Measurements from ENCODE around the gene OR1N1.
"Not testable (repeated sequence)": the region's sequence is repeated elsewhere in the genome, so short reads cannot be mapped to it uniquely, and the experiment has no call there.

OR1N1 gene, protein sequence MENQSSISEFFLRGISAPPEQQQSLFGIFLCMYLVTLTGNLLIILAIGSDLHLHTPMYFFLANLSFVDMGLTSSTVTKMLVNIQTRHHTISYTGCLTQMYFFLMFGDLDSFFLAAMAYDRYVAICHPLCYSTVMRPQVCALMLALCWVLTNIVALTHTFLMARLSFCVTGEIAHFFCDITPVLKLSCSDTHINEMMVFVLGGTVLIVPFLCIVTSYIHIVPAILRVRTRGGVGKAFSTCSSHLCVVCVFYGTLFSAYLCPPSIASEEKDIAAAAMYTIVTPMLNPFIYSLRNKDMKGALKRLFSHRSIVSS

DNA sequence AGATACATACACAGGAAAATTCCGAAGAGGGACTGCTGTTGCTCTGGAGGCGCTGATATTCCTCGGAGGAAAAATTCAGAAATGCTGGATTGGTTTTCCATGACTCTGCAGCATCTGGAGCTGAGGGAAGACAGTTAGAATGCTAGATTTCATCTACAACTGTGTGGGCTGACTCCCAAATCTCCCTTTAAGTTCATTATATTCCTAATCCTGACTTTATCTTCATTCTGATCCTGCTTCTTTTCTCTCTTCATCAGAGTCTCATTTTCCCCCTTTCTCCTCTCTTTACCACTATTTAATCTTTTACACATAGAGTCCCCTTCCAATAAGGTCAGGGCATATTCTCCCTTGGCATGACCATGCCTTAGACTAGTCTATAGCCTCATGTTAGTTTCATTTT lies at the start of gene OR1N1:
OR1N1 (minus strand) TSS at position 101 of the 400 bp plus-strand sequence; CDS start at position 101, 0 bp downstream.
- DNase-seq (ENCODE audit: low read depth in 3 of 3) = no peak

DNA sequence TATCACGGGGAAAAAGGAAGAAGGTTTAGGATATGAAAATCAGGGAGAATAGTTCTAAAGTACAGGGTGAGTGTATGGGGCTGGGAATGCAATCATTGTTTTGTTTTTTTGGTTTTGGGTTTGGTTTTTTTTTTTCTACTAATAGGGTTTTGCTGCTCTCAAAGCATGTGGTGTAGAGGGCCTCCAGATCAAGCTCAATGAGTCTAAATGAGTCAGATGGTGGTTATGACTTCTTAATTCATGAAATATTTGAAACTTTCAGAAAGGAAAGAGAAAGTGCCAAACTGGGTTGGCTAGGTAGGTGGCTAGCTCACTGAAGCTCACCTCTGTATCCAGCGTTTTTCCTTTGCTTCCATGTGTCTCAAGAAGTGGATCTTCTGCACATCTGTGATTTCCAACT lies 45.4 kb upstream of the OR1N1 start:
- DNase-seq (ENCODE audit: low read depth in 3 of 3) = no peak

DNA sequence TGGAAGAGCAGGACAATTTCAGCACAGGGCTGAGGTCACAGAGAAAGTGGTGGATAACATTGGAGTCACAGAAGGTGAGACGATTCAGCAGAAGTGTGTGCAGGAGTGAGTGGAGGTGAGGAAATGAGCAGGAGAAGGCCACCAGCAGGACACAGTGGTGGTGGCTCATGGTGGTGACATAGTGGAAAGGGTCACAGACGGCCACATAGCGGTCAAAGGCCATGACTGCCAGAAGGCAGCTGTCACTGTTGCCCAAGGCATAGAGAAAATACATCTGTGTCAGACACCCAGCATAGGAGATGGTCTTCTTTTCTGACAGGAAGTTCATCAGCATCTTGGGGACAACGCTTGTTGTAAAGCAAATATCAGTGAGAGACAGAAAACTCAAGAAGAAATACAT lies 40.8 kb upstream of the OR1N1 start:
- DNase-seq (ENCODE audit: low read depth in 3 of 3) = no peak

DNA sequence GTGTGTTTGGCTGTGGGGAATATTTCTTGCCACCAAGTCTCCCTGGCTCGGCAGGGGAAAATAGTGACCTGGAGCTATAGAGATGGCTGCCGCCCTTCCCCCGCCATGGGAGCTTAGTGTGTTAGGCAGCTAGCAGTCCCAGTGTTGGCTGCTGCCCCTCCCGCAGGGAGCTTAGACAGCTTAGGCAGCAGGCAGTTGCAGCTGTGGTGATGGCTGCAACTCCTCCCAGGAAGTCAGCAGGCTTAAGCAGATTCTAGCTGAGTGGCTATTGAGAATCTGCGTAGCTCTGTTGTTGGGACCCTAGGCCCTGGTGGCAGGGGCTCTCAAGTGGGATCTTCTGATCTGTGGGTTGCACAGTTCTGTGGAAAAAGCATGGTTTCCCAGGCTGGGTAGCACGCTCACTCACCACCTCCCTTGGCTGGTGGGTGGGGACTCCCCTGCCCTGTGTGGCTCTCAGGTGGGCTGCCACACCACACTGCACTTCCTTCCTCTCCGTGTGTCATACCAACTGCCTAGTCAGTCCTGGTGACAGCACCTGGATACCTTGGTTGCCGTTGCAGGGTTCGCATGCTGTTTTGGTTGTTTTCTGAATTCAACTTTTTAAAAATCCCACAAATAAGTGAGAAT lies 35.2 kb upstream of the OR1N1 start:
- DNase-seq (ENCODE audit: low read depth in 3 of 3) = no peak

DNA sequence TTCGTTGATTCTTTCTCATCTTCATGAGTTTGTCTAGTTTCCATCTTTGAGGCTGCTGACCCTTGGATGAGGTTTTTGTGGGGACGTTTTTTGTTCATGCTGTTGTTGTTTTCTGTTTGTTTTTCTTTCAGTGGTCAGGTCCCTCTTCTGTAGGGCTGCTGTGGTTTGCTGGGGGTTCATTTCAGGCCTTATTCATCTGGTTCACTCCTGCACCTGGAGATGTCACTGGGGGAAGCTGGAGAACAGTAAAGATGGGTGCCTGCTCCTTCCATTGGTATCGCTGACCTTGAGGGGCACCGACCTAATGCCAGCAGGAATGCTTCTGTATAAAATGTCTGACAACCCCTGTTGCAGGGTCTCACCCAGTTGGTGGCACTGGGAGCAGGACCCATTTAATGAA lies 34.4 kb upstream of the OR1N1 start:
- DNase-seq (ENCODE audit: low read depth in 3 of 3) = no peak

DNA sequence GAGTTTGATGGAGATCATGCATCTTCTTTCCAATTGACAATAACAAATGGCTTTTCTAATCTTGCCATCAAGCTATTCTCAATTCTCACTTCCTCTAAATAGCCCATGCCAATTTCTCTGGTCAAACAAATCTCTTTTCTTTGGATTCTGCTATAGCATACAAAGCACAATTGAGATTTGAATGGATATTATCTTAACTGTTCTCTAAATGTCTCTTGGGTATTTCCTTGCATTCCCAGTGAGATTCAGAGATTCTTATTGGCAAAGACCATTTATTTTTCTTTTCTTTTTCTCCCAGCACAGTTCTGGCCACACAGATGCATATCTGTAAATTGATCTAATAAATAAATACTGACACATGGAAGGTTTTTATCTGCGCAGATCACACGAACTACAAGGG lies 25.7 kb upstream of the OR1N1 start, which contains the start of gene OR1N2:
OR1N2 (plus strand) TSS at position 301 of the 400 bp plus-strand sequence. CDS start 100 bp downstream, outside the sequence.
- DNase-seq (ENCODE audit: low read depth in 3 of 3) = no peak

DNA sequence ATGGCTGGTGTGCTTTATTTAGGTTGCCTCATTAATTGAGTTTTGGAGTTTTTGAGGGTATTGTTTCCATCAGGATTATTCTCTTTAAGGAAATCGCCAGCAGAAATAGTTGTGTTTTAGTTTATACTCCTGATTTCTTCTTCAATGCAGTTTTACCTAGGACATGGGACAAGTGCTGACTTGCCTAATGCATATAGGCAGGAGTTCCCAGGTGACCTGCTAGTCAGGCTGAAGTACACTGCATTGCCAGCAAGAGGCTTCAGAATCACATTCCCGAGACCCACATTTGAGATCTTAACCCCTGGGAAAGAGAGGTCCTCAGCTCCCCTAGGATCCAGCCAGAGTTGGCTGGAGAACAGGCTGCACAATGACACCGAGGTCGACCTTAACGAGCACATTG lies 24.3 kb upstream of the OR1N1 start:
- no peak for DNase-seq (ENCODE audit: low read depth in 3 of 3)

DNA sequence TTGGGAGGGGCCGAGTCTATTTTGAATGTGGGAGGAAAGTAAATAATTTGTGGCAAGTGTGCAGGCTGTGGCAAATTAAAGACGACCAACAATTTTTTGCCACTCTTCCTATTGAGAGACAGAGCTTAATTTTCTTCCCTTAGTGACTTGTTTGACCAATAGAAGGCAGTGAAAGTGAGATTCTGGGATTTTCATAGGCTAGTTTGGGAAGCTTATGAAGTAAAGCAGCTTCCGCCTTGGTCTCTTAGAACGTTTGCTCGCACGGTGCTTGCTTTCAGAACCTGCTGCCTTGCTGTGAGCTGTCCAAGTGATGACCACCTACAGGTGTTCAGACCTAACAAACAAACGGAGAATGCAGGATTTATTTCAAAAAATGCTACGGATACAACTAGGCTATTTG lies 19.1 kb upstream of the OR1N1 start:
- no peak for DNase-seq (ENCODE audit: low read depth in 3 of 3)

DNA sequence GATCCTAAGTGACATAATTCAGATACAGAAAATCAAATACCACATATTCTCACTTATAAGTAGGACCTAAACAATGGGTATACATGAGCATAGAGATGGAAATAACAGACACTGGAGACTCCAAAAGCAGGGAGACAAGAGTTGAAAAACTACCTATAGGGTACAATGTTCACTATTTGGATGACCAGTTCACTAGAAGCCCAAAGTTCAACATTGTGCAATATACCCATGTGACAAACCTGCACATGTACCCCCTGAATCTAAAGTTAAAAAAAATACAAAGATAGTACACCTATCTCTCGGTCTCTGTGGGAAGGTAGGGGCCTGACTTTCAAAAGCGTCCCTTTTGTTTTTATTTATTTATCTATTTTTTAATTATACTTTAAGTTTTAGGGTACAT lies 11.7 kb upstream of the OR1N1 start:
- DNase-seq (ENCODE audit: low read depth in 3 of 3) = no peak

DNA sequence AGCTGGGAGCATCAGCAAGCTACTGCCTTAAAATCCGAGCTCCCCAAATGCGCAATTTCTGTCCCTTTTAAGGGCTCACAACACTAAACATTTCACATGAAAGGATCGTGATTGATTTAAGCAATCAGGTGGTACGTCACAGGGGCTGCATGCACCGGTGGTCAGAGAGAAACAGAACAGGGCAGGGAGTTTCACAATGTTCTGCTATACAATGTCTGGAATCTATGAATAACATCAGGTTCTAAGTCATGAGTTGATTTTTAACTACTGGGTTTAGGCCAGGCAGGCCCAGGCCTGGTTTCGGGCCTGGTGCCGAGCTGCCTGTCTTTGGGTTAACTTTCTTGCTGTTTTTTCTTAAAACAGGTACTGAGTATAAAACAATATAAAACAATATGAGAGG lies 10.0 kb upstream of the OR1N1 start:
- DNase-seq (ENCODE audit: low read depth in 3 of 3) = not testable (repeated sequence)

DNA sequence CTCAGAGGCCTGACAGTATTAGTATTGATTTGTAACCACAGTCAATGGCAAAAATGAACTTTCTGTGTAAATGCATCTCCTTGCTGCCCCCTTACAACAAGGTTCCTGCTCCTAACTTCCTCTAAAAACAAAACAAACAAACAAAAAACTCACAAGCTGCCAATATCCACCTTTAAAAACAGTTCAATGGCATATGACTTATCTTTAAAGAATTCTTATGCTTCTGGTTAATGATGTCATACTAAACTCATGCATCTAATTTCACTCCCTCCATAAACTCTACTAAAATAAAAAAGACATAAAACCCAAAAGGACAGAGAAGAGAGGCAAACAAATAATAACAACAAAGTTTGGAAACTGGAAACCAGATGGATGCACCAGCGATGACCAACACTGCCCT lies 9.0 kb upstream of the OR1N1 start:
- DNase-seq (ENCODE audit: low read depth in 3 of 3) = no peak

DNA sequence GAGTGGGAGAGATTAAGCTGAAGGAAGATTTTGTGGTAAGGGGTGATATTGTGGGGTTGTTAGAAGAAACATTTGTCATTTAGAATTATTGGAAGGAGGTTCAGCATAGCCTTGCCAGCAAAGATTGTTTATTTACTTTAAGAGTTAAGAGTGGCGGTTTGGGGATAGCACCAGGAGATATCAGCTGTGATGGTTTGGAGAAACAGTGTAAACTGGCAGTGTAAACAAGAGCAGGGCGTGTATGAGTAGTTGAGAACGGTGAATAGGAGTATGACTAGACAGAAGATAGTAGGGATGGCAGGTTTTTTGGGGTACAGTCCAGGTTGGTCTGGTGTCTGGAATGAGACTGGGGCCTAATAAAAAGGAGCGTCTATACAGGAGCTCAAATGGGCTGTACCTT lies 4.1 kb upstream of the OR1N1 start:
- not testable (repeated sequence) for DNase-seq (ENCODE audit: low read depth in 3 of 3)

DNA sequence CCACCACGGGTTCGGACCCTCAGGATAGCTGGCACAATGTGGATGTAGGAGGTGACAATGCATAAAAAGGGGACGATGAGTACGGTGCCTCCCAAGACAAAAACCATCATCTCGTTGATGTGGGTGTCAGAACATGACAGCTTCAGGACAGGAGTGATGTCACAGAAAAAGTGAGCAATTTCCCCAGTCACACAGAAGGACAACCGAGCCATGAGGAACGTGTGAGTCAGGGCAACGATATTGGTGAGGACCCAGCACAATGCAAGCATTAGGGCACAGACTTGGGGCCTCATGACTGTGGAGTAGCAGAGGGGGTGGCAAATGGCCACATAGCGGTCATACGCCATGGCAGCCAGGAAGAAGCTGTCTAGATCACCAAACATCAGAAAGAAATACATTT lies 491 bp downstream of the OR1N1 start:
- DNase-seq (ENCODE audit: low read depth in 3 of 3) = peak in 2 of 3 donors; percentile 6 to 17

DNA sequence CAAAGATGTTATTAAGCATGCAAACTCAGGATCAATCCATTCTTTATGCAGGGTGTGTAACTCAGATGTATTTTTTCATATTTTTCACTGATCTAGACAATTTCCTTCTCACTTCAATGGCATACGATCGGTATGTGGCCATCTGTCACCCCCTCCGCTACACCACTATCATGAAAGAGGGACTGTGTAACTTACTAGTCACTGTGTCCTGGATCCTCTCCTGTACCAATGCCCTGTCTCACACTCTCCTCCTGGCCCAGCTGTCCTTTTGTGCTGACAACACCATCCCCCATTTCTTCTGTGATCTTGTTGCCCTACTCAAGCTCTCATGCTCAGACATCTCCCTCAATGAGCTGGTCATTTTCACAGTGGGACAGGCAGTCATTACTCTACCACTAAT lies 7.7 kb downstream of the OR1N1 start:
- no peak for DNase-seq (ENCODE audit: low read depth in 3 of 3)

DNA sequence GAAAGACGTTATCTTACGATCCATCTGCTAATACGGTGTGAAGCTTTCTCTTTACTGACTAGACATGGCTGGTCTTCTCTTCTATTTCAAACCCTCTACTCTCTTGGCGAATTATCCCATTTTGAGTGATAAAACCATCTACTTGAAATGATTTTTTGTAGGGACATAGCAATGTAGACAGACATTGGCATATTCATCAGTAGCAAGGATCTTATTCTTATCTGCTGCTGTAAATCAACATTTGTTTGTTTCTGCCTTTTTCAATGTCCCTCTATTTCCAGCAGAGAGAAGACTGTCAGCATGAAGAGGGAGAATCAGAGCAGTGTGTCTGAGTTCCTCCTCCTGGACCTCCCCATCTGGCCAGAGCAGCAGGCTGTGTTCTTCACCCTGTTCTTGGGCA lies 8.3 kb downstream of the OR1N1 start, which contains the start of gene OR1J4:
OR1J4 (plus strand) TSS at position 301 of the 400 bp plus-strand sequence; CDS start at position 301, 0 bp downstream.
- no peak for DNase-seq (ENCODE audit: low read depth in 3 of 3)

DNA sequence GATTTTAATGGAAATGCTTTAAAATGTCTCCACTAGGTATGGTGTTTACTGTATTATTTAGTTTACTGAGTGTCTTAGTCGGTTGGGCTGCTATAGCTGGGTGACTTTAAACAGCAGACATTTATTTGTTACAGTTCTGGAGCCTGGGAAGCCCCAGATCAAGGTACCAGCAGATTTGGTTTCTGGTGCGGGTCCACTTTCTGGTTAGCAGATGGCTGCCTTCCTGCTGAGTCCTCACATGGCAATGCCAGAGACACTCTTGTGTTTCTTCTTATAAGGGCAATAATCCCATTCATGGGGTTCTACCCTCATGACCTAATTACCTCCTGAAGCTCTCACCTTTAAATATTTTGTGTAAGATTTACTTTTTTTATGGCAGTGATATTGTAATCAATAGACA lies 8.9 kb downstream of the OR1N1 start:
- DNase-seq (ENCODE audit: low read depth in 3 of 3) = no peak

DNA sequence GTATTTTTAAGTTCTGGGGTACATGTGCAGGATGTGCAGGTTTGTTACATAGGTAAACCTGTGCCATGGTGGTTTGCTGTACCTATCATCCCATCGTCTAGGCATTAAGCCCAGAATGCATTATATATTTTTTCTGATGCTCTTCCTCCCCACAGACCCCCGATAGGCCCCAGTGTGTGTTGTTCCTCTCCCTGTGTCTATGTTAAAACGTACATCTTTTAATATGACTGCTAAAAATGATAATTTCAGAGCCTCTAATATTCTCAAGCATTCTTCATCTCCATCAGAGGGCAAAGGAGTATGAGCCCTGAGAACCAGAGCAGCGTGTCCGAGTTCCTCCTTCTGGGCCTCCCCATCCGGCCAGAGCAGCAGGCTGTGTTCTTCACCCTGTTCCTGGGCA lies 16.6 kb downstream of the OR1N1 start, which contains the start of gene OR1J2:
OR1J2 (plus strand) TSS at position 301 of the 400 bp plus-strand sequence; CDS start at position 301, 0 bp downstream.
- DNase-seq (ENCODE audit: low read depth in 3 of 3) = no peak

DNA sequence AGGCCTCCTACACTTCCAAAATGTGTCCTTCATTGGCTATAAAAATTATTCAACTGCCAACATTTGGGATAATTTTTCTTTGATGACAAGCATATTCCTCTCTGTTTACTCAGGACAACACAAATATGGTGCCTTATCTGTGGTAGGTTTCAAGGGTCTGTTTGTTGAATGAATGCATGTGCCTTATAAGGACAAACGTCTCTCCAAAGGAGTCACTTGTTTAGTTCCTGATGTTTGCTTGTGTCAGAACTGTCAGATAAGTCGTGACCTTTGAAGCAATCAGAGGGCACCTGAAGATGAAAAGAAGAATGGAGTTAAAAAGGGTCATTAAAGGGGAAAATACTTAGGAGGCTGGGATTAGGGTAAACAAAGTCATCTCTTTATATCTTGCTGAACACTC lies 20.1 kb downstream of the OR1N1 start:
- no peak for DNase-seq (ENCODE audit: low read depth in 3 of 3)

DNA sequence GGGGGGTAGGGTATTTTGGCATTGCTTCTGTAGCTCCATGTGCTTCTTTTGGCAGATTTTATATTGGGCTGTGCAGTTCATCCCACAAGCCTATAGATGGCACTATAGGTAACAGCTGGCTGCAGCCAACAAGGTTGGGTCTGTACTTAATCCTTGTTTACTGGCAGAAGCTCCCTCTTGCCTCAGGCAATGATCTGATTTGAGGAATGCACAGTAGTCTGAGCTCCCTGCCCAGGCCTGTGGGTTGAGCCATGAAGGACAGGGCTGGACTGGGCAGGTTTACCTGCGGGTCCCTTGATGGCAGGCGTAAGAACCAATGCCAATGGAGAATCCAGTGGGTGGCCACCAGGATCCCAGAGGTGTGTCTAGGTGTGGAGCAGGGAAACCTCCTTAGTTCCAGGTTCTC lies 28.2 kb downstream of the OR1N1 start:
- DNase-seq (ENCODE audit: low read depth in 3 of 3) = no peak

DNA sequence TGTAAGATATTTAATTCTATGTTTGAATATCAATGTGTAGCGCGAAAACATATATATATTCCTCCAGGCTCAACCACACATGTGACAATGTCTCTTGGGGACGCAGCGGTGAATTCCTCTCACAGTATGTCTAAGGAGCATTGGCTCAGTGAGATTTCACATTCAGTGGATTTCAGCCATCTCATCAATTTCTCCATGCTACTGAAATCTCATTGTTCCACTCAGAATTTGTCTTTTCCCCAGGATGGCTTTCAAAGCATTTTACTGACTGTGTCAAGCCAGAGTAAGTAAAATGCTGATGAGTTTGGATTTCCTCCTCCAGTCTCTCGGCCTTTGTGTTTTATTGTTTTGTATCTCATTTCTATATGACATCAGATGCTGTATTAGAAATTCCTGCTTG lies 48.0 kb downstream of the OR1N1 start:
- DNase-seq (ENCODE audit: low read depth in 3 of 3) = no peak

DNA sequence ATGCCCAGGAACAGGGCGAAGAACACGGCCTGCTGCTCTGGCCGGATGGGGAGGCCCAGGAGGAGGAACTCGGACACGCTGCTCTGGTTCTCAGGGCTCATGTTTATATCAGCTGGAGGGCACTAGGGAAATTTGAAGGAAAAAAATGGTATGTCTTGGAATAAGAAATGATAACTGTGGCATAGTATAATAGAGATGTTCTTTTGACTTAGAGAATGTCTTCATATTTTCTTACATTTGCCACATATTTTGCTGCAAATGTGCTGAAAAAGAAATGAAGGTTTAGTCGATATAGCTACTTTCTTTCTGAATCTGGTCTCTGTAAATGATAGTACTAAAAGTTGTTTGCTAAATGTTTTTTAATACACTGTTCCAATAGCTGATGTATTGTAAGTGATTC lies 49.3 kb downstream of the OR1N1 start, which contains the start of gene OR1J1:
OR1J1 (minus strand) TSS at position 101 of the 400 bp plus-strand sequence; CDS start at position 101, 0 bp downstream.
- no peak for DNase-seq (ENCODE audit: low read depth in 3 of 3)

DNA sequence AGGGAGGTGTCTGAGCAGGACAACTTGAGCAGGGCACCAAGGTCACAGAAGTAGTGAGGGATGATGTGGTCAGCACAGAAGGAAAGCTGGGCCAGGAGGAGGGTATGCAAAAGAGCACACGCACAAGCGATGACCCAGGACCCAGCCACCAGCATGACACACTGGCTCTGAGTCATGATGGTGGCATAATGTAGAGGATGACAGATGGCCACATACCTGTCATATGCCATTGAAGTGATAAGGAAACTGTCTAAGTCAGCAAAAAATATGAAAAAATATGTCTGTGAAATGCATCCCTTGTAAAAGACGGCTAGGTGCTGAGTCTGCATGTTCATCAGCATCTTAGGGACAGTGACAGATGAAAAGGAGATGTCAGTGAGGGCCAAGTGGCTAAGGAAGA lies 49.7 kb downstream of the OR1N1 start:
- DNase-seq (ENCODE audit: low read depth in 3 of 3) = no peak
